ENCODE data around the gene OSBPL2.

Gene OSBPL2

DNA sequence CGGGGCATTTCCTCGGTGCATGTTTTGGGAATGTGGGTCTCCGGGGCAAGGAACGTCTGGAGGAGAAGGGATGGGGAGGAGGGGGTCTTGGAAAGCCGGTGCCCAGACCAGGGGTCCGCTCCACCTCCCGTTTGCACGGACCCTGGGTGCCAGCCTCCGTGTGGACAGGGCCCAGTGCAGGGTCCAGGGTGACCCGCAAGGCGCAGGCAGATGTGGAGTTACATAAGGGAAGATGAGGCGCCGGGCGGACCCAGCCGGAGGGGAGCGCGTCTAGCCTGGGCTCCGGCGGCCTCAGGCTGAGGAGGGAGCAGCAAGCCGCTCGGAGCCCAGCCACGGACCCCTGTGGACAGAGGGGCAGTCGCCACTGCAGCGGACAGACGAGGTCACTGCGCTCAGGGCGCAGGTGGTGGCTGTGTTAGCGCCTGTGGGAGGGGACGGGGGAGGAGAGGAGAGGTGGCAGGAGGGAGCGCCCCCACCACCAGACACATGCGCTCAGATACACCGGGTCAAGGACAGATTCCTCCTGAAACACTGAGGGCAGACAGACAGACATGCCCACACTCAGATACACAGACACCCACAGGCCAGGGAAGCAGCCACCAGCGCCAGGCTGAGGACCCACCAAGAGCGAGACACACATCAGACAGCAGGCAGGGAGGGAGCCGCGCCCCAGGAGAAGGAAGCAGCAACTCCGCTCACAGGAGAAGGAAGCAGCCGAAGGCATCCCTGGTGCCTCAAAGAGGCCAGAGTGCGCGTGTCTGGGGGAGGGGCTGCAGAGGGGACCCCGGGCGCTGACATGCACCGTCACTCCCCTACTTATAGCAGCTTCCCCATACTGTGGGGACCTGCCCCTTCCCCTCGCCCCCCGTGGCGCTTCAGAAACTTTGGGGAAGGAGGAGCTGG is 17.4 kb upstream of the OSBPL2 start:
- DNase-seq (ENCODE audit: low read depth in 3 of 3, low spot score in 1 of 3) = no peak

DNA sequence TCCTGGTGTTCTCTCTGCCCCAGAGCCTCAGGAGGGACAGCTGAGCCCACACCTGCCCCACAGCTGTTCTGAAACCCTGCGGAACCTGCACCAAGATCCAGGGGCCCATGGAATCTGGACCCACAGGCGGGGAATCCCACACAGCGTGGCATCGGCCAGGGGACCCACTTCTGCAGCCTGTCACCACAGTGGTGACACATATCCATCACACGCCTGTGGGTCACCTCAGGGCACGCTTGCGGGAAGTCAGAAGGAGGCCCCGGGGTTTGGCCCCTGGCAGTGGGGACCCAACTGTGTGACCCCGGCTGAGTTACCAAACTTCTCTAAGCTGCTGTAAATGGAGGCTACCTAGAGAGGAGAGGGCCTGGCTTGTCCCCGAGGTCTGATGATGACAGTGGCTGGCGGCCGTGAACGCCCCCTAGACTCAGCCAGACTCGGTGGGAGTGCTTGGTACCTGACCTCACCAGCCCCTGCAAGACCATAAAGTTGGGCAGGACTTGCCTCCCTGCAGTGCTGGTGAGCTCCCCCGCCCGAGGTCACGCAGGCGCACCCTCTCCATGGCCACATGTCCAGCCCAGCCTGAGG is 16.0 kb upstream of the OSBPL2 start:
- no peak for DNase-seq (ENCODE audit: low read depth in 3 of 3, low spot score in 1 of 3)

DNA sequence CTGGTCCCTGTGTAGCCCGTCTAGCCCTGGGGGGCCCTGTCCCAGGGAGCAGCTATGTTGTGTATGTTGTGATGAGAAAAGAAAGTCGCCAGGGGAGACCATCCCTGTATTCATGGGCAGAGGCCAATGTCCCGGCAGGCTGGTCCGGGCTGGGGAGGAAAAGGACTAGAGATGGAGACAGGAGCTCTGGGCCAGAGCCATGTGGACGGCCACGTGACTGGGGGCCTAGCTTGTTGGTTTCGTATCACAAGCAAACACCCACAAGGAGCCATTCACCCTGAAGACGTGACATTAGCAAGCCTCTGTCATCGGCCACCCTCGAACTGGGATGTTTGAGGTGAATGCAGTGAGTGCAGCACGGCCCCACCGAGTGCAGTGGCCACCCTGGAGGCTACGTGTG is 15.3 kb upstream of the OSBPL2 start:
- DNase-seq (ENCODE audit: low read depth in 3 of 3, low spot score in 1 of 3) = no peak

DNA sequence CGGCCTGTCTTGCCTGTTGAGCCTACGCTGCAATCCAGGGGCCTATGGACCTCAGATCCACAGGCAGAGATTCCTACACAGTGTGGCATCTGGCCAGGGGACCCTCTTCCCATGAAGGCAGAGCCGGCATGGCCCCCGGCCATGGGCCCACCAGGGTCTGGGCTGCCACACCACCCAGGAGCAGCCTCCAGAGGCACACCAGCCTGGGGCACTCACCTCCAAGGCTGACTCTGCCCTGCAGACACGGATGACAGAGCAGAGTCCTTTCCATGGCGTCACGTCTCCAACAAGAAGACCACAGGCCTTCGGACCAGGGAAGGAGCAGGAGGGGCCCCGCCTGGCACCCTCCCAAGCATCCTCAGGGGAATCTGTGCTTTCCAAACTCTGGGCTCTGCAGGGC is 14.8 kb upstream of the OSBPL2 start:
- DNase-seq (ENCODE audit: low read depth in 3 of 3, low spot score in 1 of 3) = no peak

DNA sequence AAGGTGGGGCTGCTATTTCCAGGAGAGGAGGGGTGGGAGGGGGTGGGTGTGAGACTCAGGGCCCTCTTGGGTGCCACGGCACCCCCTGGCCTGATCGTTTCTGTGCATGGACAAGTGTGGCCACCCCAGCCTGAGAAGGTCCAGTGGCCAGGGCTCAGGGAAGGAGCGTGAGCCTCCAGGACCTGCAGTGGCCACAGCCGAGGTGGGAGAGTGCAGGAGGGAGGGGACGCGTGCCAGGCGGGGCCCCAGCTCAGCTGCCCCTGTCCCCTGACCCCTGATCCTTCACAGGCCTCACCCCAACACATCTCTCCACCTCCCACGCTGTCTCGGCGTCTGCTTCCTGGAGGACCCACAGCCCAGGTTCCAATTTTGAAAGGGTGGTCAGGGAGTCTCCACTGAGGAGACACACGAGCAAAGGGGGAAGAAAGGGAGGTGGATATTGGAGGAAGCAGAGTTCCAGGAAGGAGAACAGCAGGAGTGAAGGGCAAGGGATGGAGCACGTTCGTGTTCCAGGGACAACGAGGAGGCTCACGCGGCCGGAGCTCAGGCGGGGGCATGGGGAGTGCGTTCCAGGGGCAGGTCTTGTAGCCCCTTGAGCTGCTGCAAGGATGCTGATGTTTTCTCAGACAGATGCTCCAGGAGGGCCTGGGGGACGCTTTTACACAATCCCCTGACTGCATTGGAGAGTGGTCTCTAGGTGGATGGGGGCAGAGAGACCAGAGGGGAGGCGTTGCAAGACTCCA is 14.0 kb upstream of the OSBPL2 start:
- DNase-seq (ENCODE audit: low read depth in 3 of 3, low spot score in 1 of 3) = no peak

DNA sequence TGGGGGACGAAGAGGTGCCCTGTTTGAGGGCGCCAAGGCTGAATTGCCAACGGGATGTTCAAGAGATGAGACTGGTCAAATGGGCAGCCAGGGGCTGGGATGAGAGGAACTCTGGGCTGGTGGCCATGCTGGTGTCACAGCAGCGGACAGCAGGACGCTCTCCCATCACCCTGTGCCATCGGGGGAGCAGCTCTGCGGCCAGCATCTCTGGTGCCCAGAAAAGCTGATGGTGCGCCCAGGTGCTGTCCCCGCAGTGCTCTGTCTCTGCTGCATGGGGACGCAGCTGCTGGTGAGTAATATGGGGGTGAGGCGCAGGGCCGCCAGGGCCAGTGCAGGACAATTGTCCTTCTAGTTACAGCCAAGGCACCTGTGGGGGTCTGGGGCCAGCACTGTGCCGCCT is 13.3 kb upstream of the OSBPL2 start:
- no peak for DNase-seq (ENCODE audit: low read depth in 3 of 3, low spot score in 1 of 3)

DNA sequence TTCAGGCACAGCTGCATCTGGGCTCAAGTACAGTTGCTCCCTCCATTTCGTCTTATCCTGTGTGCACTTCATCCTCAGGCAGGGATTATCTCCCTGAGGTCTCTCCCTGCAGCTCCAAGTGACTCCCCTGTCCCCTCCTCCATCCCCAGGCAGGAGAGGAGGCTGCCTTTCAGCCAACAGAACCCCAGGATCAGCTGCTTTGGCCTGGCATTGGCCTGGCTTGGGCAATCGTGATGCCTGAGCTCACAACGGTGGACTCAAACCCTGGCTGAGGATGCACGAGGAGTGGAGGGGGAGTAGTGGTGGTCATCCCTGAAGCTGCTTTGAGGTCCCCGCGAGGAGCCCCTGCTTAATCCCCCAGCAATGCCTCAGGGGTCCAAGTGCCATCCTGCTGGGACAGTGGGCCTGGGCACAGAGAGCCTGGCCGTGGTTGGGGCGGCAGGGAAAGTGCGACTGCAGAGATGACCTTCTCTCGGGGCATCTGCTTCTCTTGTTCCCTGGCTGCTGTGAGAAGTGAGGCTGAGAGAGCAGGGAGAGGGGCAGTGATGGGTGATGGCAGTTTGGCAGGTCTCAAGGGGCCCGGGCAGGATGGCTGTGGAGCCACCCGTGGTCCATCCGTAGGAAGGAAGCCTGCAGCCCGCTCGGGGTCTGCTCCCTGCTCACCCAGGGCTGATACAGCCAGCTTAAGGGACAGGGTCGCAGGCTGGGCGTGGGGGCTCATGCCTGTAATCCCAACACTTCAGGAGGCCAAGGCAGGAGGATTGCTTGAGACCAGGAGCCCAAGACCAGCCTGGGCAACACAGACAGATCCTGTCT is 12.3 kb upstream of the OSBPL2 start:
- no peak for DNase-seq (ENCODE audit: low read depth in 3 of 3, low spot score in 1 of 3)

DNA sequence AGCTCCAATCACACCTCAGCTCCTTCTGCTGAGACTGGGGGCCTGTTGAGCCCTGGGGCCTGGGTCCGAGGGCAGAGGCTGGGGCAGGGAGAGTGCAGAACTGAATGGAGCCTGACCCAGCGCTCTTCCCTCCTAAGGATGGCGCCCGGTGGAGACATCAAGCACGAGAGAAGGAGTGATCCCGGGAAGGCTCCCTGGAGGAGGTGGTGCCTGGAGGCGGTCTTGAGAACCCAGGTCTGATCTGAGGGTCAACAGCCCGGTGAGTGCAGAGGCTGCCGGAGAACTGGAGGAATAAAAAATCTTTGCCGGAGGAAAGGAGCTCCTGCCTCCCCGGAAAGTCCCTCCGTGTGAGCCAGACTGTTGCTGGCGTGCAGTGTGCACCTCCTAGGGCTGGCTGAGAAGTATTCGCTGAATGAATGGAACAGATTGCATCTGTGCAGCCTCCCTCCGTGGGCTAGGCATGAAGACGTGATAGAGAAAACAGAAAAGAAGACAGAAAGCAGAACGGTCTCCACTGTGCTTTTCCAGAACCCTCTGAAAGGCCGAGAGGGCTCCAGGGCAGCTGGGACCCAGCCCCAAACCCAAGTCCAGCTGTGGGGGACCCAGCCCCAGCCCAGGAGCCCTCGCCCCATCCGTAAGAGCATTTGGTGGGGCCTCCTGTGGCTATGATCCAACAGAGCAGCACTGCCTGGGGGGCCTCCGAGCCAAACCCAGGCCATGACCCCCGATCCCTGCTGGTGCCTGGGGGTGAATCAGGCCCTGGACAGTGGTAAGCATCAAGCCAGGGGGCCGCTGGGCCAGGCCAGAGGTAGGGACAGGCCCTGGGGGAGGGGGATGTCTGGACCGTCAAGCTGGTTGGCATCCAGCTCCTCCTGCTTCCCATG is 11.4 kb upstream of the OSBPL2 start:
- no peak for DNase-seq (ENCODE audit: low read depth in 3 of 3, low spot score in 1 of 3)

DNA sequence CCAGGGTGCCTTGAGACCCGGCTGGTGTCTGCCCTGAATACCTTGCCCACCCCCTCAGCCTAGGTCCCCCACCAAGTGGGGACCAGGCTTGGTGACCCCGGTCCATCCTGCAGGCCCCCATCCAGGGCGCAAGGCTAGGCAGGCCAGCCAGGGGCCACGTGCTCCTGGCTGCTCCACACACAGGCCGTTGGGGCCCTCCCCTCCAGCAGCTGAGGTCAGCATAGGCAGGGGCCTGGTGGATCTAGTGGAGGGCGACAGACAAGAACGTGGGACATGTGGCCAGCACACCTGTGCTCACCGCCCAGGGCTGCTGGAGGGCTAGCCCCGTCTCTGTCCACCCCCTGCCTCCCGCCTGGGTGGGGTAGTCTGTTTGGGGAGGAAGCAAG is 10.7 kb upstream of the OSBPL2 start:
- DNase-seq (ENCODE audit: low read depth in 3 of 3, low spot score in 1 of 3) = no peak

DNA sequence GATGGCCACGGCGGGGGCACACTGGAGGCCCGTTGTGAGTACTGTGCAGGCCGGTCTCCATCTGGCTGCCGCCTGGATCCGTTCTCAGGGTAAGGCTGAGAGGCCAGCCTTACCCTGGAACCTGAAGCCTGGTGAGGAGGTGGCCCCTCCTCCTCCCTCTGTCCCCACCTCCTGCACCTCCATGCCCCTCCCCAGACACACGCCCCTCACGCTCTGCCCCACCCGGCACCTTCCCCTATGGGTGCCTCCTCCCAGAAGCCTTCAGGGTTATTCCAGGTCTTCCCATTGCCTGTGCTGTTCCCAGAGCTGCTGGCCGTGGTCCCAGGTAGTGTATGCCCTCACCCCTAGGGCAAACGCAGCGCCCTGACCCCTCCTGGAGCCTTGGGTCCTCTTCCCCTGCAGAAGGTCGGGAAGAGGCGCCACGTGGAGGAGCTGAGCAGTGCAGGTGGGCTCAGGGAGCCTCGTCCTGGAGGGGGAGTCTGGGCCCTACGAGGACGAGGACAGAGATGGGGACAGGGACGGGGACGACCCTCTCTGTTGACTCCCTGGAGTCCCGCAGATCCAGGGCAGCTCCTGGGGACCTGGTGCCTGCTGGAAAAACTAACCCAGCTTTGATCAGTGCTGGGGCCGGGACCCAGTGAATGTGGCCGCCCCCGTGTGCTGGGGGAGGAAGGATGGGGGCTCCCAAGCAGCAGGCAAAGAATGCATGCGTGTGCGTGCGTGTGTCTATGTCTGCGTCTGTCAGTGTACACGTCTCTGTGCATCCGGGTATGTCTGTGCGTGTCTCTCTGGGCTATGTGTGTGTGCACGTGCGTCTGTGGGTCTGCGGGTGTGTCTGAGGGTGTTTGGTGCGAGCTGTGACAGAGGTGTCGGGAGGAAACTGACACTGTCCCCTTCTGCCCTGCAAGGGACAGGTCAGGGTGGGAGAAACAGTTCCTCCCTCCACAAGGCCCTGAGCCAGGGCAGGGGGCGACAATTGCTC is 10.1 kb upstream of the OSBPL2 start:
- DNase-seq (ENCODE audit: low read depth in 3 of 3, low spot score in 1 of 3) = no peak

DNA sequence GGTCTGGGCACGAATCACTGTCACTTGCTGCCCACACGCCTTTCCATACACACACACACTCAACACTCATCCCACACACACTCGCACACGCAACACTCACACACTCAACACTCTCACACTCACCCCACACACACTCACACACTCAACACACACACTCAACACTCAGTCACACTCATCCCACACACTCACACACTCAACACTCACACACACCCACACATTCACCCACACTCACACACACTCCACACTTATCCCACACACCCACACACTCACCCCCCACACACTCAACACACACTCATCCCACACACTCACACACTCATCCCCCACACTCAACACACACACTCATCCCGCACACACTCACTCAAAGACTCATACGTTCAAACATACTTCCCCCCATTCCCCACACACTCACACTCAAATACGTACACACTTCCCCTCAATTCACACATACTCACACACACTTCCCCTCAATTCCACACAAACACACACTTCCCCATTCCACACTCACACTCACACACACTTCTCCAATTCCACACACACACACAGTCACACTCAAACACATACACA is 9.3 kb upstream of the OSBPL2 start:
- no peak for DNase-seq (ENCODE audit: low read depth in 3 of 3, low spot score in 1 of 3)

DNA sequence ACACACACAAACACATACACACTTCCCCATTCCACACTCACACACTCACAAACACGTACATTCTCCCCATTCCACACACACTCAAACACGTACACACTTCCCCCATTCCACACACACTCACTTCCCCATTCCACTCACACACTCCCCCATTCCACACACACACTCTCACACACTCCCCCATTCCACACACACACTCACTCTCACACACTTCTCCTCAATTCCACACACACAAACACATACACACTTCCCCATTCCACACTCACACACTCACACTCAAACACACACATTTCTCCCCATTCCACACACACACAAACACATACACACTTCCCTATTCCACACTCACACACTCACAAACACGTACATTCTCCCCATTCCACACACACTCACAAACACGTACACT is 8.7 kb upstream of the OSBPL2 start:
- DNase-seq (ENCODE audit: low read depth in 3 of 3, low spot score in 1 of 3) = no peak

DNA sequence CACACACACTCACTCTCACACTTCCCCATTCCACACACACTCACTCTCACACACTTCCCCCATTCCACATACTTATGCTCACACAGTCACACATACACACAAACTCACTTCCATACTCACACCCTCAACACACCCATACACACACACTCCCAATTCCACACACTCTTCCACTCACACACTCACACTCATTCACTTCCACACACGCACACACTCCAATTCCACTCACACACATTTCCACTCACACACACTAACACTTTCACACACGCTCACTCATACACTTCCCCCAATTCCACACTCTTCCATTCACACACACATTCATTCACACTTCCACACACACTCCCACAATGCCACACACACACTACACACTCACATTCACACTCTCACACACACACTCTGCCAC is 8.0 kb upstream of the OSBPL2 start:
- DNase-seq (ENCODE audit: low read depth in 3 of 3, low spot score in 1 of 3) = no peak

DNA sequence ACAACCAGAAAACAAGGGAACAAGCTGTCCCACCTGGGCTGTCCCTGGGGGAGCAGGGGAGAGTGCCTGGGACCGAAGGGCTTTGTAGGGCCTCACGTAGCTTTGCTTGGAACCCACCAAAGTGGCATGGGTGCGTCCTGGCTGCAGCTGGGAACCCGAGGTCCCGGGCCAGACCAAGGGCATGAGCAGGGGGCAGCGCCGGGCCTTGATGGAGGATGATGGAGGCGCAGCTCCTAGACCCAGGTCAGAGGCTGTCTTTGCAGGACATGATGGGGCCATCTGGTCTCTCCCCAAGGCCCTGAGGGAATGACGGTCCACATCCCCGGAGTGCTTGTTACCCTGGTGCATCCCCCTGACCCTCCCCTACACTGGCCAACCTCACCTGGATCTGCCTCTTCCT is 7.6 kb upstream of the OSBPL2 start:
- DNase-seq (ENCODE audit: low read depth in 3 of 3, low spot score in 1 of 3) = no peak

DNA sequence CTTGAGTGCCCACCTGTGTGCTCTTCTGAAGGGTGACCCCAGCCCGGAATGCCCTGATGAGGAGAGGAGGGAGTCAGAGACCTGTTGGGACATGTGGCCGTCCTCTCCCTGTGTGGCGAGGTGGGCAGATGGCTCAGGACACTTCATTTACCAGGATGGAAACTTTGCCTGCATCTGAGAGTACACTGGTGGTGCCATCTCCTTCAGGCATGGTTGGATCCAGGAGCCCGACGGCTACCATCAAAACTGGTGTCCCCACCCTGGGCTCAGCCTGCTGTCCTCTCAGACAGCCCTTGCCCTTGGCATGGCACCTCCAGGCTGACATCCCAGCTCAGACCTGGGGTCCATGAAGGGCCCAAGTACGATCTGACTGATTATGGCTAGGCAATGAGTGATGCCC is 7.0 kb upstream of the OSBPL2 start:
- DNase-seq (ENCODE audit: low read depth in 3 of 3, low spot score in 1 of 3) = no peak

DNA sequence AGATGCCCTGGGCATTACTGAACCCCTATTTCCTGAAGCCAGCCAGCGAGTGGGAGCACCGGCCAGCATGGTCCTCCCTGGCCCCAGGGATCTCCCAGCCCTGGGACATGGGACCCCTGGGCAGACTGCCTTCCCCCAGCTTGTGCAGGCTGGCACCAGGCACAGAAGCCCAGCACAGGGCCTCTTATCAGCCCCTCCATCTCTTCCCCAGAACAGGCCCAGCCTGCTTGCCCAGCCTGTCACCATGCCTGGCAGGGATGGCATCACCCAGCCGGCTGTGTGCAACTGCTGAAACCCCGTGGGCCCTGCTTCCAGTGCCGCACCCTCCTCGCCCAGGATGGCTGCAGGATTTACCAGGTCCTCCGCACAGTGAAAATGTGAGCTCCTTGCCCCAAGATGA is 6.1 kb upstream of the OSBPL2 start:
- no peak for DNase-seq (ENCODE audit: low read depth in 3 of 3, low spot score in 1 of 3)

DNA sequence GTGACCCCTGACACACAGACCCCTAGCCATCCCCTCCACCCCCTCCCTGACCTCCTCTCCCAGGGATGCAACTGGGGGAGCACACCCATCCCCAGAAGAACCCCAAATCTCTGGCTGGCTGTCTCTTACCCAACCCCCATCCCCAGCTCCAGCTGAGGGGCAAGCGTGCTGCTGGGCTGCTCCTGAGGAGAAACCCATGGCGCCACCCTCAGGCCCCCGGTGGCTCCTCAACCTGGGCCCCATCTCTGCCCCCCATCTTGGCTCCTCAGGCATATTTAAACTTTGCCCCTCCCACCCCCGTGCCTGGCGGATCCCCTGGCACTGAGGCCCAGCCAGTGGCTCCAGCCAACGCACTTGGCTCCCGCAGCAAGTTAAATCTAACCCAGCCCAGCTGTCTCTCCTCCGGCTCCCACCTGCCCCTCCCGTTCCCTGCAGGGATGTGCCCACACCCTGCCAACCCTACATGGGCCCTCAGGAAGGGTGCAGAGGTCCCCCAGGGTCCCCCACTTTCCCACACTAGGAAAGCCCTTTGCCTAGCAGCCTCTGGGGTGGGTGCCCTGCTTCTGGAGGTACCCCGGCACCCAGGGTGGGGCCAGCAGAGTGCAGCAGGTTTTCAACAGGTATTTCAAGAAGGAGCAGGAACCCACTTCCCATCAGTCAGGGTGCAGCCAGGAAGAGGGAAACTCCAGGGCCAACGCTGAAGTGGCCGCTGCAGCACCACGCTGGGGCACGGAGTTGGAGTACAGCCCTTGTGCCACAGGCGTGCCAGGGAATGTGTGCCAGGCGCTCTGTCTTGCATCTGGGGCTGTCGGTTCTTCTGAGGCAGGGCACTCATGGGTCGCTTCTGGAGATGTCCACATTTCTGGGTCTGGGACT is 5.3 kb upstream of the OSBPL2 start:
- no peak for DNase-seq (ENCODE audit: low read depth in 3 of 3, low spot score in 1 of 3)

DNA sequence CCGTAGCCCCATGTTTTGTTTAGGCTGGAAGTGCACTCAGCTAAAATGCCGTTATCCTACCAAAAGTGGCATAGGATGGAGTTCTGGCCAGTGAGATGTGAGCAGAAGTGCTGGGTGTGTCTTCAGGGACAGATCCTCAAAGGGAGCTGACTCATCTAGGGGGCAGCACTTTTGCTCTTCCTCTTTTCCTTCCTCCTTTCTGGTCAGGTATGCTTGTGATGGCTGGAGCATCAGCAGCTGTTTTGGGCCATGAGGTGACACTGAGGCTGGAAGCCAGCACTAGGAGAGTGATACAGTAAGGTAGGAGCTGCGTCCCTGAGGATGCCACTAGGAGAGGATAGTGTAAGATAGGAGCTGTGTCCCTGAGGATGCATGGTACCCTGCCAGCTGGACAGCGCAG is 4.6 kb upstream of the OSBPL2 start:
- no peak for DNase-seq (ENCODE audit: low read depth in 3 of 3, low spot score in 1 of 3)

Data from stimulated activated CD4-positive, alpha-beta T cell treated with anti-CD3 and anti-CD28 coated beads, TNF-alpha, amount 100 ng/mL, for 1 hour (primary cell).